Uterus (tissue), 2 donors: Measurements from ENCODE around the gene ZNF3.

Source experiments
- CTCF ChIP-seq, 4 experiments: fragments of 200-600 bp in 2 of 4; fragments of 450-650 bp in 2 of 4; sonication (generic) in 2 of 4; IDR thresholded peaks; one replicate each; pipeline ENCODE4 v1.5.1; 2016 to 2019; ENCODE audit warnings: antibody characterized with exemption in 4 of 4, mild to moderate bottlenecking in 2 of 4, moderate library complexity in 1 of 4
- POLR2A ChIP-seq, 2 donors: fragments of 450-650 bp; IDR thresholded peaks; one replicate each; pipeline ENCODE4 v1.6.1; 2016; ENCODE audit warnings: antibody characterized with exemption in 2 of 2, mild to moderate bottlenecking in 1 of 2, moderate library complexity in 1 of 2

- TF ChIP-seq CTCF (IDR thresholded peaks at IDR 0.05) (no peak), POLR2A (IDR thresholded peaks at IDR 0.05) (no peak)
Observed at GRCh38 chr7:100111156-100111555, 29.6 kb upstream of the ZNF3 start.
